GM18520 (cell line): ENCODE data around the gene PAQR7.
A peak's percentile ranks its signal among the peaks of the same experiment; 100 is the strongest.

Source experiments
- ATAC-seq: cut with Tn5 transposase; IDR thresholded peaks from one replicate; pipeline ENCODE4 v1.9.1; 2021; ENCODE audit not compliant: unreplicated experiment

PAQR7 gene

GRCh38 chr1:25819491-25820246 is 55.8 kb downstream of the PAQR7 start, which contains the start of gene MTFR1L:
TSS of gene MTFR1L (plus strand) at chr1:25819954. CDS start at chr1:25823105, 3,151 bp downstream.
- ATAC-seq: peak; percentile 65

- ATAC-seq: no peak
These were observed 56.9 kb downstream of the PAQR7 start for GRCh38 chr1:25818569-25818968.

- no peak for ATAC-seq
These were observed 57.5 kb downstream of the PAQR7 start for GRCh38 chr1:25817840-25818501.

GRCh38 chr1:25816112-25816718 is 59.3 kb downstream of the PAQR7 start:
- no peak for ATAC-seq

GRCh38 chr1:25815208-25816111 is 60.0 kb downstream of the PAQR7 start:
- no peak for ATAC-seq

- ATAC-seq: no peak
These were observed 60.9 kb downstream of the PAQR7 start for GRCh38 chr1:25814549-25815087.

GRCh38 chr1:25813734-25814471 is 61.6 kb downstream of the PAQR7 start:
- no peak for ATAC-seq

GRCh38 chr1:25813071-25813733 is 62.3 kb downstream of the PAQR7 start:
- ATAC-seq: no peak
